Lower leg skin (tissue), 3 donors: ENCODE measurements around the gene PTGDS.

Source experiments
- CTCF ChIP-seq, 3 donors: fragments of 450-650 bp; IDR thresholded peaks; one replicate each; pipeline ENCODE4 v1.5.1; 2016; ENCODE audit warnings: antibody characterized with exemption in 3 of 3, mild to moderate bottlenecking in 3 of 3, moderate library complexity in 2 of 3
- POLR2A ChIP-seq, 2 donors: fragments of 450-650 bp; IDR thresholded peaks; one replicate each; pipeline ENCODE4 v1.6.1; 2016 to 2017; ENCODE audit warnings: antibody characterized with exemption in 2 of 2, mild to moderate bottlenecking in 1 of 2, moderate library complexity in 1 of 2

- TF ChIP-seq CTCF (IDR thresholded peaks at IDR 0.05) (no peak), POLR2A (IDR thresholded peaks at IDR 0.05) (no peak)
These were observed 52.7 kb downstream of the PTGDS start for GRCh38 chr9:137030006-137030405.
